Body of pancreas (tissue), 4 donors: ENCODE results near the gene KLF16. TPM values are rescaled to one million over a fixed set of nuclear protein-coding genes. Genes with fewer than 3 reads are reported as not detected.

Experiments used
- ATAC-seq: fragments of 150-250 bp; one replicate; pipeline ENCODE4 v1.9.1; 2016
- DNase-seq, 4 donors: peaks; one replicate each; pipeline ENCODE4 v3.0.0-alpha.2; 2019
- H3K27ac ChIP-seq, 4 donors: fragments of 200-600 bp; sonication (generic); 1 replicate in 3 of 4; 2 replicates in 1 of 4; pipeline versions ENCODE4 v1.5.1 to v1.6.1; 2016 to 2019; ENCODE audit warnings: mild to moderate bottlenecking in 1 of 4, mixed read lengths in 1 of 4, moderate library complexity in 1 of 4
- H3K27me3 ChIP-seq, 2 donors: fragments of 200-600 bp; sonication (generic); one replicate each; pipeline ENCODE4 v1.6.0; 2016; ENCODE audit warnings: mild to moderate bottlenecking in 1 of 2
- H3K36me3 ChIP-seq, 2 donors: fragments of 200-600 bp; sonication (generic); replicated peaks in 1 of 2; 2 replicates each; pipeline ENCODE4 v1.5.1; 2016; ENCODE audit warnings: low read depth in 2 of 2; ENCODE audit not compliant: insufficient read depth in 1 of 2
- H3K4me1 ChIP-seq: fragments of 200-600 bp; sonication (generic); one replicate; pipeline ENCODE4 v1.6.0; 2016
- H3K4me3 ChIP-seq, 2 donors: fragments of 200-600 bp; sonication (generic); 1 replicate in 1 of 2; 2 replicates in 1 of 2; pipeline ENCODE4 v1.5.1; 2016 to 2019
- H3K9me3 ChIP-seq, 3 donors: fragments of 200-600 bp; sonication (generic); 1 replicate in 2 of 3; 2 replicates in 1 of 3; pipeline ENCODE4 v1.5.1; 2016
- CTCF ChIP-seq, 7 experiments: fragments of 450-650 bp in 4 of 7; fragments of 200-600 bp in 3 of 7; sonication (generic) in 3 of 7; IDR thresholded peaks; one replicate each; pipeline ENCODE4 v1.5.1; 2016 to 2019; ENCODE audit warnings: antibody characterized with exemption in 7 of 7
- POLR2A ChIP-seq, 3 donors: fragments of 450-650 bp; IDR thresholded peaks; one replicate each; pipeline ENCODE4 v1.6.1; 2016; ENCODE audit warnings: antibody characterized with exemption in 3 of 3, mild to moderate bottlenecking in 2 of 3
- WGBS, 2 donors: methylation state at CpG; one replicate each; pipeline ENCODE4 v1.1.5; 2017; 5-methylcytosine and 5-hydroxymethylcytosine counted together
- intact Hi-C: fragments of 100-400 bp; cut with DNase I; formaldehyde crosslinking; loops from one replicate; pipeline ENCODE4 v1.15.1; 2023
- total RNA-seq, 2 donors: library from RNA; depleted of rRNA; stranded (reverse); fragments of >200 nt; gene quantifications; one replicate each; pipeline ENCODE4 v1.1.0, GENCODE V29; 2016

KLF16 gene
- total RNA-seq, 2 donors from 2014 or later = 2.3 to 3.6 TPM

GRCh38 chr19:1845642-1846041, 17.7 kb downstream of the KLF16 start:
- intact Hi-C loops = no loop called here
- H3K9me3 ChIP-seq = no peaks in the 10 kb centered on the region
- 60 to 70% methylated on average over 5 to 11 of the region's 11 CpGs for WGBS, 2 donors
- H3K36me3 ChIP-seq = no peaks in the 10 kb centered on the region
- TF ChIP-seq CTCF (IDR thresholded peaks at IDR 0.05) (no peak), POLR2A (IDR thresholded peaks at IDR 0.05) (no peak)
- ATAC-seq = no peak
- DNase-seq = no peak
- no peaks in the 10 kb centered on the region for H3K27me3 ChIP-seq
- H3K4me3 ChIP-seq = no peak overlapping the region
- H3K27ac ChIP-seq = no peak overlapping the region
- peaks cover 70% of the 10 kb centered on the region for H3K4me1 ChIP-seq

DNA sequence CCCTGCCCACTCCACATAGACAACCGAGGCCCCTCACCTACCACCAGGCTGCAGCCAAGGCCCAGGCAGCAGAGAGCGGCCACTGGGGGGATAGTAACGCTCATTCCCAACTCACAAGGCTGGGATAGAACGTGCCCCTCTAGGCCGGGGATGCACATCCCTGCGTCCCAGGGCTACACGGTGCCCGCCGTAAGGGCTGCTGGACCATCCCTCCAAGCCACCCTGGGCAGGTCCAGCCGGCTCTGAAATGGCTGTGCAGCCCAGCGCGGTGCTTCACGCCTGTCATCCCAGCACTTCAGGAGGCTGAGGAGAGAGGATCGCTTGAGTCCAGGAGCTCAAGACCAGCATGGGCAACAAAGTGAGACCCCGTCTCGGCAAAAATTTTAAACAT, 18.3 kb downstream of the KLF16 start:
- Histone ChIP-seq H3K27ac (no peak overlapping the region), H3K36me3 (no peaks in the 10 kb centered on the region), H3K4me3 (no peak overlapping the region), H3K4me1 (peaks cover 73% of the 10 kb centered on the region), H3K27me3 (no peaks in the 10 kb centered on the region), H3K9me3 (no peaks in the 10 kb centered on the region)
- intact Hi-C loops = no loop called here
- DNase-seq (no peak), ATAC-seq (no peak)
- WGBS, 2 donors = 40 to 69% methylated on average over 1 to 13 of the region's 16 CpGs
- no peak for TF ChIP-seq POLR2A (IDR thresholded peaks at IDR 0.05)

GRCh38 chr19:1844513-1845124, 18.8 kb downstream of the KLF16 start:
- no peak for ATAC-seq
- 74 to 80% methylated on average over 2 to 18 of the region's 19 CpGs for WGBS, 2 donors
- TF ChIP-seq CTCF (IDR thresholded peaks at IDR 0.05) = no peak
- TF ChIP-seq POLR2A (IDR thresholded peaks at IDR 0.05) = no peak
- H3K27me3 ChIP-seq = no peaks in the 10 kb centered on the region
- H3K4me1 ChIP-seq = peaks cover 77% of the 10 kb centered on the region
- H3K4me3 ChIP-seq = no peak overlapping the region
- intact Hi-C loops = no loop called here
- no peak overlapping the region for H3K27ac ChIP-seq
- no peaks in the 10 kb centered on the region for H3K36me3 ChIP-seq
- H3K9me3 ChIP-seq = no peaks in the 10 kb centered on the region
- no peak for DNase-seq

- WGBS, 2 donors = 72 to 85% methylated on average over 13 to 18 of the region's 25 CpGs
- no peak for TF ChIP-seq POLR2A (IDR thresholded peaks at IDR 0.05)
- no peak for TF ChIP-seq CTCF (IDR thresholded peaks at IDR 0.05)
- Histone ChIP-seq H3K36me3 (no peaks in the 10 kb centered on the region), H3K4me3 (no peak overlapping the region), H3K27me3 (no peaks in the 10 kb centered on the region), H3K27ac (no peak overlapping the region), H3K9me3 (no peaks in the 10 kb centered on the region), H3K4me1 (peaks cover 74% of the 10 kb centered on the region)
- no peak for DNase-seq
- intact Hi-C loops = no loop called here
- no peak for ATAC-seq
Observed at GRCh38 chr19:1843646-1844394, 19.6 kb downstream of the KLF16 start.

GRCh38 chr19:1843116-1843515, 20.3 kb downstream of the KLF16 start:
- ATAC-seq (no peak), DNase-seq (no peak)
- no peak overlapping the region for H3K4me3 ChIP-seq
- no peaks in the 10 kb centered on the region for H3K27me3 ChIP-seq
- no peak overlapping the region for H3K27ac ChIP-seq
- no peaks in the 10 kb centered on the region for H3K36me3 ChIP-seq
- 87% methylated on average over 16 of the region's 22 CpGs; no CpG with 5 or more reads in 1 of the 2 donors for WGBS, 2 donors
- intact Hi-C loops = no loop called here
- TF ChIP-seq POLR2A (IDR thresholded peaks at IDR 0.05) = no peak
- no peaks in the 10 kb centered on the region for H3K9me3 ChIP-seq
- peaks cover 73% of the 10 kb centered on the region for H3K4me1 ChIP-seq
